ENCODE measurements around the gene FBXO34.
"Not testable (repeated sequence)": the region's sequence is repeated elsewhere in the genome, so short reads cannot be mapped to it uniquely, and the experiment has no call there.

The FBXO34 gene

GRCh38 chr14:55313480-55313879 lies 42.3 kb downstream of the FBXO34 start:
- DNase-seq: no peak

DNA sequence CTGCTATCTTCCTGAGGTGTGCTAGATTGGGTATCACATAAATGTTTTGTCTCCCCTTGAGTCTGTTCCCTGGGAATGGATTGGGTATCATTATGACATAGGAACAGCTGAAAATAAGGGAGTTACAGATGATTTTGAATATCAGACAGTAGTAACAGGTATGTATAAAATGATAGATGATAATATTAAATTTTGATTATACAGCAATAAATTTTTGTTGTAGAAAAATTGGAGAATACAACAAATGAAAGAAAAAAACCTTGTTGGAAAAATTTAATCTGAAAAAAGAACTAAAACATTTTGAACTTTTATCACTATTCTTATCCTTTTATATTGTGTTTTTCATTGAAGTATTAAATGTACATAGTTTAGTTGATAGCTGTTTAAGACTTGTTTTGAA lies 43.2 kb downstream of the FBXO34 start:
- DNase-seq: no peak

- DNase-seq: no peak
Measured at GRCh38 chr14:55316564-55316963, 45.3 kb downstream of the FBXO34 start.

DNA sequence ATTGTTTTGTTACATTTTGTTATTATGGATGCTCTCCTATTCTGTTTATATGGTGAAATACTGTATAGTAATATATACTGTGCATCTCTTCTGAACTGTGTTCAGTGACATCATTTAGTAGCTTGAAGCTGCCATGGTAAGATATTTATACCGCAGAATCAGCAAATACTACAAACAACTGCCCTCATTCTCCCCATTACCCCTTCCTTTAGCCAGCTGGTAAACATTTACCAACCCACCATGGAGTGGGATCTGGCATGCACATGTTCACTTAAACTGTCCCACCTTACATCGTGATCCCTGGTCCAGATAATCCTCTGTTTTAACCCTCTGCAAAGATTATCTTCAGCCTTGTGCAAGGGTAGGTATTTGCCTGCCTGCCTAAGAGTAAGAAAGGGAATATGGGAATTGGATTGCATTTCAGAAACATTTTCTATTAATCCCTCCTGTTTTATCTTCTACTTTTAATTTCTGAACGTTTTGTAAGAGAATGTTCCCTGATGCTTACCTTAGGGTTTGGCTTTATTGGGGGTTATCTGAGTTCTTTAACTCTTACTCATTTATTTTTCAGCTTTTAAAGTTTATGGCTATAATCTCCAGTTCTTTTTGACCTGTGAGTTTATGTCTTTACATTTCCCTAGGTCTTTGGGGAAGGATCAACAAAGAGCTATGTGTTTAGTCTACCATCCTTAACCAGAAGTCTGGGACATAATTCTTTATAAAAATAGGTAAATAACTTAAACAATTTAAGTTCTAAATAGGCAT lies 46.5 kb downstream of the FBXO34 start:
- no peak for DNase-seq

DNA sequence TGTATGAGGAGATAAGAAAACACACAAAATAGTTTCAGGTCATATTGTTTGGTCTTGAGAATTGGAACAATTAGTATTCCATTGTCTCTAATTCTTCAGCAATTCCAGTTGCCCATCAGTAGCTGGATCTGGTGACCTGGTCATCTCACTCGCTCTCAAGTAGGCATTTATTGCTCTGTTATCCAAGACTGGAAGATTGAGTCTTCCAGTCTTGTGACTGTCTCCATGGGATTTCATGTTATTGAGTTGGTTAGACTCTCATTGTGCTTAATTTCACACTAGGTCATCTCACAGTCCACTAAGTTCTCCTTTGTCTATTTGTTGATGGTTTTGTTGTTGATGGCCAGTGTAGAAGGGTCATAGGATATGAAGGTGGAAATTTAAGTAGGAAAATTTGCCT lies 47.5 kb downstream of the FBXO34 start:
- no peak for DNase-seq

GRCh38 chr14:55323910-55324309 lies 52.7 kb downstream of the FBXO34 start:
- DNase-seq: no peak

DNA sequence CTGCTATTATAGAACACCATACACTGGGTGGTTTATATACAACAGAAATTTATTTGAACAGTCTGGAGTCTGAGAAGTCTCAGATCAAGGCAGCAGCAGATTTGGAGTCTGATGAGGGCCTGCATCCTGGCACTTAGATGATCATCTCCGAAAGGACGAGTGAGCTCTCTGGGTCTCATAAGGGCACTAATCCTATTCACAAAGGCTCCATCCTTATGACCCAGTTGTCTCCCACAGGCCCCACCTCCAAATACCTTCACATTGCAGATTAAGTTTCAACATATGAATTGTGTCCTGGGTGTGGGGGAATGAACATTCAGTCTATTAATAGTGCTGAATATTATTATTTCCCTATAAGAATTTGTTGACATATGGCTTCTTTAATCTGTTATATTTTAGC lies 53.6 kb downstream of the FBXO34 start:
- no peak for DNase-seq

- DNase-seq: no peak
Measured at GRCh38 chr14:55327179-55327578, 56.0 kb downstream of the FBXO34 start.

- no peak for DNase-seq
Measured at GRCh38 chr14:55328317-55328716, 57.1 kb downstream of the FBXO34 start.

DNA sequence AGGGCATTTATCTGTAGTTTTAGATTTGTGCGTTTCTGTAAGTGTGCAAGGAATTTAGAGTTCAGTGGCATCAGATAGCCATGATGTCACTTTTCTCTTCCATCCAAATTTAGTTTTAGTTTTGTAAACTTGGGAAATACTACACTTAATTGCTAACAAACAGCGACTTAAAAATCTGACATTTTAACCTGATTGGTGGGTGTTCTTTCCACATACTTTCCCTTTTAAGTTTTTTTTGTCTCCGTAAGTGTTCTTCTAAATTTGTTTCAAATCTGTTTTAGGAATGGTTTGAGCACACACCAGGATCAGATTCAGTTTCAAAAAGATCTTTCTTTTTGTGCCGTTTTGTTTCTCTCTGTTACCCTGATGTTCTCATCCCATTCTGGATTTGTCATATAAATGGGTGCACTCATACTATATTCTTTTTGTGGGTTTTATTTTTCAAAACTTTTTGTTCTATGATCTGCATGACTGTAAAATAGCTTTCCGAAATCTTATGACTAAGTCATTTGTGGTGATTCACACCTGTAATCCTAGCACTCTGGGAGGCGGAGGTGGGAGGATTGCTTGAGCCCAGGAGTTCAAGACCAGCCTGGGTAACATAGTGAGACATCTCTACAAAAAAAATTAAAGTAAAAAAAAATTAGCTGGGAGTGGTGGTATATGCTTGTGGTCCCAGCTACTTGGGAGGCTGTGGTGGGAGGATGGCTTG lies 58.9 kb downstream of the FBXO34 start:
- no peak for DNase-seq

DNA sequence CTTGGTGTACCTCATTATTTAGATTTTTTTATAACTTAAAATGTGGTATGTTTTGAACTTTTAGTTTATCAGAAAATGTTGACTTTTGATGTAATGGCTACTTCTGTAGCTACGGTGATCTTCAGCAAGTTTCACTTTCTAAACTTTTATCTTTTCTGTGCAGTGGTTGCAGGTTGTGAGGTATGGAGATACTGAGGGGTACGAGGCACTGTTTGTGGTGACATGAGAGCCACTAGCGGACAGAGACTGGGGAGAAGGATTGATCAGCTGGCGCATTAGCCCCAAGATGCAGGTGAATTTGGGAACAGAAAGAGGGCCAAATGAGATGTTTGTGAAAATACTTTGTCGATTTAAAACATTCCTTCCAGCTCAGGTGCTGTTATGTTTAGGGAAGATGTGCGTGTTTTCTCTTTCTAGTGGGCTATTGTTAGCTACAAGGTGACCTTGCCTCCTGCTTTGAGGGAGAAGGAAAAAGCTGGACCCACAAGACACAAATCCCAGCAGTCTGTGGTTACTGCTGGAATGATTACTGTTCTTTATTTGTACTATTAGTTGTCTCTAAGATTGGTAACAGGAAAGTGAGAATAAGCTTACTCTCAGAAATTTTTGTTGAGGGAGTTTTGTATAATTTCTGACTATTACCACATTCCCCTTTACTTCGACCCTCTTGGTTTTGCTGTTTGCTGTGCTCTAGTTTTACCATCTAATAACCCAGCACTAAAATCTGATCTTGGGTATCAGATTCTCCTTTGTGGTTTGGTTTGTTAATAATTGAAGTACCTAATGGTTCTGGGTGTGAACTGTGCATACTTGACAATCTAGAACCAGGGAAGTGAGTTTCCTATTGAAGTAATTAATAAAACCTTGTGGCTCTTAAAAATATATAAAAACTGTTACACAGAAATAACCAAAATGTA lies 61.7 kb downstream of the FBXO34 start:
- peak in 3 of 6 experiments; percentile 1 to 22 (median 17) for DNase-seq

GRCh38 chr14:55333711-55334485 lies 62.7 kb downstream of the FBXO34 start:
- no peak for DNase-seq

DNA sequence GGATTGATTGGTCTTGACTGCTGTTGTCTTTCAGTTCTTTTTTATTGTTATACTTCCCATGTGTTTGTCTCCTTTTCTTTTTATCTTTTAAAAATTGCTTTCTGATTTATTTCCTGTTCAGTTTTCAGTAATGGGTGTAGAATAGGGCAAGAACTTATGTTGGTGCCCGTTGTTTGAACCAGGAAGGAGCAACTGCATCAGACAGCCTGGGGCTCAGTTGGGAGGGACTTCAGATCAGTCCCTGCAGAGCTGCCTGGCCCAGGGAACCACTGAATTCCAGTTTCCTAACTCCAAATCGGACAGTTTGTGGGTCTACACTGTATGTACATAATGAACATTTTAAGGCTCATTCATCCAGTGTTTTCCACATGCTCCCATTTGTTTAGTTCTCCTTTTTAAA lies 64.9 kb downstream of the FBXO34 start:
- DNase-seq: peak in 2 of 6 experiments; percentile 8 to 31

DNA sequence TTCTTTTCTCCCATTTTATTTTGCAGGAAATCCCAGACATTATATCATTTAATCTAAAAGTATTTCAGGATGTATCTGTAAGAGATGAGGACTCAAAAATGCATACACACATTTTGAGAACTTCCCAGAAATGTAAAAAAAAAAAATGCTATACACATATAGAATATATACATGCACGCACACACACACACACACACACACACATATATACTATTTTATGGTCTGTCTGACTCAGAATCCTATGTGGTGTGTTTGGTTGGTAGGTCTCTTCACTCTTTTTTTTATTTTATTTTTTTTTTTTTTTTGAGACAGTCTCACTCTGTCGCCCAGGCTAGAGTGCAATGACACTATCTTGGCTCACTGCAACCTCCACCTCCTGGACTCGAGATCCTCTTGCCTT lies 65.5 kb downstream of the FBXO34 start:
- no peak for DNase-seq

GRCh38 chr14:55339770-55340169 lies 68.5 kb downstream of the FBXO34 start:
- no peak for DNase-seq

- DNase-seq: no peak
Measured at GRCh38 chr14:55340482-55340881, 69.3 kb downstream of the FBXO34 start.

- DNase-seq: no peak
Measured at GRCh38 chr14:55341781-55342180, 70.6 kb downstream of the FBXO34 start.

DNA sequence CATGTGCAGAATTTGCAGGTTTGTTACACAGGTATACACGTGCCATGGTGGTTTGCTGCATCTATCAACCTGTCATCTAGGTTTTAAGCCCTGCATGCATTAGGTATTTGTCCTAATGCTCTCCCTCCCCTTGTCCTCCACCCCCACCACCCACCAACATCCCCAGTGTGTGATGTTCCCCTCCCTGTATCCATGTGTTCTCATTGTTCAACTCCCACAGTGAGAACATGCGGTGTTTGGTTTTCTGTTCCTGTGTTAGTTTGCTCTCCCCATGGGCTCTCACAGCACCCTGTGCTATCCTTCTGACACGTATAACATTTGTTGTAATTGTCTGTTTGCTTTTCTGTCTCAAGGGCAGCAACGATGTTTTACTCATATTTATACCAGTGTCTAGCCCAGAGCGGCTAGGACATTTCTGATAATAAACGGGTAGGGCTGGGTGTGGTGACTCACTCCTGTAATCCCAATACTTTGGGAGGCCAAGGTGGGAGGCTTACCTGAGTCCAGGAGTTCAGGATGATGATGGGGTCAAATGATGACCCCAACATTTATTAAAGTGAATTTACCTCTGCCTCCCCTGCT lies 73.5 kb downstream of the FBXO34 start:
- not testable (repeated sequence) for DNase-seq

DNA sequence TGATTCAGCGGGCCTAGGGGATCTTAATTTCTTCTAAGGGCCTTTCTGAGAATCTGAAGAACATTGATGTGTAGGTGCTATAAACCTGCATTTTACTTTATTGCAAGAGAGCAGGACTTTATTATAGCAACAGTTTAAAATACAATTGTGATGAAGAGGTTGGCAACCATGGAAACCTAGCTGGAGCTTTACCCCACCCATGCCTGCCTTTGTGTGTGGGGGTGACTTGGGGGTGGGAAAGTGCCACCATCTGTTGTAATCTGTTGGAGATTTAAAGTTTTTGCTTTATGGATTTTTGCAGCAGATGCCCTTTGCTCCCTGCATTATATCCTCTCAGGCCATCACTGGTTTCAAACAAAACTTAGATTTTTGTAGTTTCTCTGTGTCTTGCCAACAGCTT lies 75.8 kb downstream of the FBXO34 start:
- DNase-seq: no peak

DNA sequence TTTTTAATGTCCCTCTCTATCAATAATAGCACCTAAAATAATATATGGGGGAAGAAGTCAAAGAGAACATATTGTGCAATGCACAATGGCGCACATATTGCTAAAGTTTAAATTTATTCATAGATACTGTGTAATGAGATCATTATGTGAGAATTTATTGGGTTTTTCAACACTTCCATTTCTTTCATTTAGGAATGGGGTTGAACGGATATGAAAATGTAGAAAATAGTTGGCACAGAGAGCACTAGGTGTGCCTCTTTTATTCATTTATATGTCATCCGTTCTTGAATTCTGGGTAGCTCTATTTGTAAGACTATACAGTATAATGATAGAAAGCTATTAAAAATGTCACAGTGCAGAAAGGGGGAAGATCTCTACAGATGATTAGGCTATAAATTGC lies 76.5 kb downstream of the FBXO34 start:
- DNase-seq: no peak

DNA sequence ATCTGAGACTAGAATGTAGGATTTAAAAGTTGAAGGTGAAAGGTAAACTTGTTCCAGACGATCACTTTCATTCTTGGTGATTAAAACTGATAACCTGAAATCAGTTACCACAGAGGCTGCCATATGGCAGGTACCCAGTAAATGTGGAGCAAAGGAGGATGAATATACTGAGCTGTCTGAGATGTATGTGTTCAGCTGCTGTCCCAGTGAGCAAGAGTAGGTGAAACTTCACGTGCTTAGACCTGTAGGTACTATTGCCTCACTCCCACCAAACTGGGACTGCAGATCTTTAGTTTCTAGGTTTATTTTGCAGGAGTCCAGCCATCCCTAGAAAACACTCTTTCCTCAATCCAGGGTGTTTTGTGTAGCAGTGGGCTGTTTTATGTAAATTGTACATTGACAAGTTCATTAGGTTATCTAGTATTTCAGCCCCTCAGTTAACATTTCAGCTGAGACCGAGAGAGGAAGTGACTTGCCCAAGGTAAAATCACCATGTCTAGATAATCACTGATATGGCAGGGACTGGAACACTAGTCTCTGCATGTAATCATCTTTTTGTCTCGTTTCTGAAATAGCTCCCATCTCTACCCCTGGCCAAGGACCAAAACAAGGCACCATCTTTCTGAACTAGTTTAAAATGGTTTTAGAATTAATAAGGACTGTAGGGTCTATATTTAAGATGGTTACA lies 77.7 kb downstream of the FBXO34 start:
- no peak for DNase-seq

DNA sequence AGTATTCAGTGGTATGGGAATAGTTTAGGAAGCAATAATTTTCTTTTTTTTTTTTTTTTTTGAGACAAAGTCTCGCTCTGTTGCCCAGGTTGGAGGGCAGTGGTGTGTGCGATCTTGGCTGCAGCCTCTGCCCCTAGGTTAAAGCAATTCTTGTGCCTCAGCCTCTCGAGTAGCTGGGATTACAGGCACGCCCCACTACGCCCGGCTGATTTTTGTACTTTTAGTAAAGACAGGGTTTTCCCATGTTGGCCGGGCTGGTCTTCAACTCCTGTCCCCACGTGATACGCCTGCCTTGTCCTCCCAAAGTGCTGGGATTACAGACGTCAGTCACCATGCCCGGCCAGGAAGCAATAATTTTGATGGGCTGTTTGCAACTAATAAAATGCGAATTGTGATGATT lies 78.3 kb downstream of the FBXO34 start:
- DNase-seq: no peak
